GM04504 (cell line): ENCODE results near the gene GBGT1.
A peak's percentile ranks its signal among the peaks of the same experiment; 100 is the strongest.

ENCODE experiments used
- DNase-seq: peaks from one replicate; pipeline ENCODE4 v3.0.0-alpha.2; 2012; ENCODE audit warnings: low read depth

Gene GBGT1

GRCh38 chr9:133162861-133163503, 732 bp downstream of the GBGT1 start:
- DNase-seq, result no peak

- no peak for DNase-seq
These were observed 2.2 kb downstream of the GBGT1 start for GRCh38 chr9:133161547-133161950.

GRCh38 chr9:133160742-133161546, 2.8 kb downstream of the GBGT1 start:
- DNase-seq, result no peak

GRCh38 chr9:133158695-133159094, 5.0 kb downstream of the GBGT1 start:
- DNase-seq, result no peak

- no peak for DNase-seq
These were observed 8.6 kb downstream of the GBGT1 start for GRCh38 chr9:133155156-133155555.

- no peak for DNase-seq
These were observed 9.4 kb downstream of the GBGT1 start for GRCh38 chr9:133154097-133154989.

- no peak for DNase-seq
These were observed 10.3 kb downstream of the GBGT1 start for GRCh38 chr9:133153227-133154096.

GRCh38 chr9:133151601-133152525, 11.9 kb downstream of the GBGT1 start:
- no peak for DNase-seq

- DNase-seq, result no peak
These were observed 12.7 kb downstream of the GBGT1 start for GRCh38 chr9:133151041-133151440.

GRCh38 chr9:133149130-133150015, 14.3 kb downstream of the GBGT1 start:
- DNase-seq, result peak; percentile 77

- no peak for DNase-seq
These were observed 15.2 kb downstream of the GBGT1 start for GRCh38 chr9:133148199-133149129.

- no peak for DNase-seq
These were observed 16.1 kb downstream of the GBGT1 start for GRCh38 chr9:133147412-133148198.

- no peak for DNase-seq
These were observed 16.8 kb downstream of the GBGT1 start for GRCh38 chr9:133146746-133147411.

- no peak for DNase-seq
These were observed 18.5 kb downstream of the GBGT1 start for GRCh38 chr9:133144904-133145851.

- no peak for DNase-seq
These were observed 19.4 kb downstream of the GBGT1 start for GRCh38 chr9:133144142-133144903.
